H1 (cell line): ENCODE results near the gene BBS9. TPM values are rescaled to one million over a fixed set of nuclear protein-coding genes. Genes with fewer than 3 reads are reported as not detected.

Source experiments
- CTCF ChIA-PET: fragments of 300-600 bp; sonication (Branson Sonifier 250); formaldehyde crosslinking; loops from one replicate; lab custom pipeline; 2021; ENCODE audit not compliant: partially characterized antibody; lab: Charles Lee
- POLR2A ChIA-PET: fragments of 300-600 bp; sonication (Branson Sonifier 250); formaldehyde crosslinking; loops from one replicate; lab custom pipeline; 2021; ENCODE audit warnings: inconsistent platforms; ENCODE audit not compliant: partially characterized antibody; lab: Charles Lee
- DNase-seq, 2 experiments: peaks; one replicate each; pipeline versions ENCODE4 v3.0.0 to v3.0.0-alpha.2; 2010 to 2022; ENCODE audit warnings: low spot score in 2 of 2, low read depth in 1 of 2, mixed read lengths in 1 of 2
- FAIRE-seq: peaks from 2 replicates; lab custom pipeline; 2011; peaks lifted over from hg19 to GRCh38; lab: Jason Lieb, UNC
- H2AFZ ChIP-seq: 2 replicates; pipeline ENCODE4 v1.8.1; 2012; ENCODE audit warnings: low read length, inconsistent platforms
- H2AK5ac ChIP-seq: 2 replicates; pipeline ENCODE4 v1.6.1; 2013; ENCODE audit warnings: low read depth, low read length
- H2BK120ac ChIP-seq: replicated peaks from 2 replicates; pipeline ENCODE3; 2013; ENCODE audit warnings: low read depth, low read length, inconsistent platforms
- H2BK12ac ChIP-seq: 2 replicates; pipeline ENCODE4 v1.6.1; 2013; ENCODE audit warnings: low read depth, low read length
- H2BK15ac ChIP-seq: 2 replicates; pipeline ENCODE4 v1.6.1; 2013; ENCODE audit warnings: low read length
- H2BK20ac ChIP-seq: 2 replicates; pipeline ENCODE4 v1.6.1; 2013; ENCODE audit warnings: low read length
- H2BK5ac ChIP-seq: 2 replicates; pipeline ENCODE4 v1.6.1; 2013; ENCODE audit warnings: low read depth, low read length
- H3K14ac ChIP-seq: 2 replicates; pipeline ENCODE4 v1.6.1; 2013; ENCODE audit warnings: inconsistent platforms; ENCODE audit not compliant: insufficient read length
- H3K18ac ChIP-seq: 2 replicates; pipeline ENCODE4 v1.6.1; 2013; ENCODE audit warnings: low read length; ENCODE audit errors: extremely low read depth
- H3K23ac ChIP-seq: 2 replicates; pipeline ENCODE4 v1.6.1; 2013; ENCODE audit warnings: inconsistent platforms; ENCODE audit not compliant: insufficient read length
- H3K23me2 ChIP-seq: 2 replicates; pipeline ENCODE4 v1.6.1; 2013; ENCODE audit warnings: low read depth, low read length
- H3K27ac ChIP-seq: 2 replicates; pipeline ENCODE4 v1.6.1; 2011; ENCODE audit warnings: low read depth, low read length, inconsistent platforms
- H3K27me3 ChIP-seq, 4 experiments: replicated peaks in 1 of 4; 1 replicate in 1 of 4; 2 replicates in 3 of 4; pipeline versions ENCODE4 v1.6.1 to v1.8.1; 2011 to 2013; ENCODE audit warnings: low read length in 3 of 4, mild to moderate bottlenecking in 3 of 4, inconsistent platforms in 2 of 4, mixed read lengths in 2 of 4, moderate library complexity in 1 of 4; ENCODE audit not compliant: control insufficient read depth in 3 of 4, insufficient read depth in 3 of 4; ENCODE audit errors: extremely low read depth in 1 of 4
- H3K36me3 ChIP-seq, 4 experiments: 2 replicates each; pipeline versions ENCODE4 v1.6.1 to v1.8.1; 2011 to 2013; ENCODE audit warnings: mild to moderate bottlenecking in 4 of 4, low read length in 3 of 4, moderate library complexity in 2 of 4, control low read depth in 1 of 4, inconsistent platforms in 1 of 4; ENCODE audit not compliant: insufficient read depth in 4 of 4, control insufficient read depth in 2 of 4
- H3K4ac ChIP-seq: replicated peaks from 2 replicates; pipeline ENCODE3; 2013; ENCODE audit warnings: low read length, low read depth, mixed read lengths, inconsistent platforms; ENCODE audit not compliant: insufficient read length
- H3K4me1 ChIP-seq, 4 experiments: replicated peaks in 1 of 4; 1 replicate in 1 of 4; 2 replicates in 3 of 4; pipeline versions ENCODE4 v1.6.1 to v1.8.1; 2011 to 2013; ENCODE audit warnings: low read length in 3 of 4, inconsistent platforms in 2 of 4, mixed read lengths in 1 of 4; ENCODE audit not compliant: insufficient read depth in 4 of 4, control insufficient read depth in 3 of 4
- H3K4me2 ChIP-seq, 2 experiments: 2 replicates each; pipeline versions ENCODE4 v1.6.1 to v1.8.1; 2011 to 2013; ENCODE audit warnings: low read depth in 2 of 2, low read length in 2 of 2, control low read depth in 1 of 2, inconsistent platforms in 1 of 2, mild to moderate bottlenecking in 1 of 2; ENCODE audit not compliant: insufficient read depth in 1 of 2
- H3K4me3 ChIP-seq, 4 experiments: fragments of 200-600, 300-600 bp in 1 of 4; sonication (generic), shearing (Covaris generic), sonication (Bioruptor Twin) in 1 of 4; 2 replicates each; pipeline versions ENCODE4 v1.5.1 to v1.8.1; 2011 to 2016; ENCODE audit warnings: low read length in 4 of 4, low read depth in 3 of 4, control low read depth in 2 of 4, inconsistent platforms in 2 of 4, mild to moderate bottlenecking in 2 of 4, mixed read lengths in 1 of 4, moderate library complexity in 1 of 4; ENCODE audit not compliant: insufficient read depth in 2 of 4; ENCODE audit errors: extremely low read depth in 1 of 4
- H3K56ac ChIP-seq: replicated peaks from 2 replicates; pipeline ENCODE3; 2013; ENCODE audit warnings: low read depth, mild to moderate bottlenecking, mixed read lengths, low read length, inconsistent platforms; ENCODE audit not compliant: insufficient read length
- H3K79me1 ChIP-seq: 2 replicates; pipeline ENCODE4 v1.6.1; 2013; ENCODE audit warnings: low read depth, low read length, control low read depth
- H3K79me2 ChIP-seq, 2 experiments: 2 replicates each; pipeline versions ENCODE4 v1.6.1 to v1.8.1; 2012 to 2013; ENCODE audit warnings: low read length in 2 of 2, mild to moderate bottlenecking in 2 of 2, inconsistent platforms in 1 of 2; ENCODE audit not compliant: insufficient read depth in 2 of 2, control insufficient read depth in 1 of 2
- H3K9ac ChIP-seq, 4 experiments: replicated peaks in 1 of 4; 1 replicate in 1 of 4; 2 replicates in 3 of 4; pipeline versions ENCODE4 v1.6.1 to v1.8.1; 2011 to 2013; ENCODE audit warnings: low read depth in 3 of 4, low read length in 3 of 4, control low read depth in 2 of 4, mild to moderate bottlenecking in 2 of 4, moderate library complexity in 2 of 4, inconsistent platforms in 1 of 4; ENCODE audit errors: extremely low read depth in 1 of 4
- H3K9me3 ChIP-seq, 2 experiments: 2 replicates each; pipeline versions ENCODE4 v1.6.1 to v1.8.1; 2012 to 2013; ENCODE audit warnings: mild to moderate bottlenecking in 2 of 2, moderate library complexity in 2 of 2, control low read depth in 1 of 2, inconsistent platforms in 1 of 2, low read depth in 1 of 2, low read length in 1 of 2, mixed read lengths in 1 of 2; ENCODE audit not compliant: insufficient read depth in 2 of 2
- H4K20me1 ChIP-seq, 2 experiments: replicated peaks in 1 of 2; 2 replicates each; pipeline versions ENCODE3 to v1.8.1; 2011 to 2013; ENCODE audit warnings: inconsistent platforms in 2 of 2, low read length in 2 of 2, mild to moderate bottlenecking in 1 of 2; ENCODE audit not compliant: insufficient read depth in 2 of 2, control insufficient read depth in 1 of 2
- H4K5ac ChIP-seq: 2 replicates; pipeline ENCODE4 v1.6.1; 2013; ENCODE audit warnings: low read length, low read depth, mixed read lengths, inconsistent platforms; ENCODE audit not compliant: insufficient read length
- H4K8ac ChIP-seq: 2 replicates; pipeline ENCODE4 v1.8.0; 2013; ENCODE audit warnings: mild to moderate bottlenecking, moderate library complexity, low read length, inconsistent platforms; ENCODE audit not compliant: insufficient read depth; ENCODE audit errors: extremely low read depth
- H4K91ac ChIP-seq: replicated peaks from 2 replicates; pipeline ENCODE3; 2013; ENCODE audit warnings: low read length, mixed read lengths, inconsistent platforms; ENCODE audit not compliant: insufficient read length
- ASH2L ChIP-seq: fragments of 200-600, 300-600 bp; sonication (generic); IDR thresholded peaks from one replicate; pipeline ENCODE4 v1.7.1; 2017; ENCODE audit warnings: low read length
- CTBP2 ChIP-seq: IDR thresholded peaks from 2 replicates; pipeline ENCODE4 v1.7.0; 2011; ENCODE audit warnings: borderline replicate concordance, mild to moderate bottlenecking, moderate library complexity, mixed read lengths, low read length; ENCODE audit not compliant: insufficient read depth, insufficient read length
- CTCF ChIP-seq, 3 experiments: IDR thresholded peaks; 1 replicate in 2 of 3; 2 replicates in 1 of 3; pipeline versions ENCODE4 v1.5.1 to v1.6.1; 2011; ENCODE audit warnings: low read length in 3 of 3, mild to moderate bottlenecking in 3 of 3, inconsistent platforms in 2 of 3, low read depth in 1 of 3, moderate library complexity in 1 of 3; ENCODE audit not compliant: insufficient read depth in 1 of 3; ENCODE audit errors: control extremely low read depth in 1 of 3
- GTF2F1 ChIP-seq: IDR thresholded peaks from 2 replicates; pipeline ENCODE4 v1.6.1; 2012; ENCODE audit warnings: low read depth, low read length, improper control_type of control experiment, borderline replicate concordance
- JUN ChIP-seq: IDR thresholded peaks from 2 replicates; pipeline ENCODE4 v1.6.1; 2011; ENCODE audit warnings: low read depth, mild to moderate bottlenecking, improper control_type of control experiment, low read length
- NRF1 ChIP-seq: IDR thresholded peaks from 2 replicates; pipeline ENCODE4 v1.6.1; 2011; ENCODE audit warnings: mild to moderate bottlenecking, low read depth, low read length, improper control_type of control experiment
- YY1 ChIP-seq: IDR thresholded peaks from 2 replicates; pipeline ENCODE4 v1.6.1; 2011; ENCODE audit warnings: low read depth, mild to moderate bottlenecking, low read length
- WGBS, 2 experiments: shearing (Covaris generic) in 1 of 2; methylation state at CpG; one replicate each; pipeline versions ENCODE4 v1.1.6 to v1.1.7; 2013 to 2015; ENCODE audit warnings: low lambda C conversion rate in 2 of 2, mixed read lengths in 2 of 2, inconsistent platforms in 1 of 2, low coverage in 1 of 2, missing lambda C conversion rate in 1 of 2; ENCODE audit not compliant: insufficient replicate concordance in 2 of 2, insufficient coverage in 1 of 2, insufficient read length in 1 of 2; ENCODE audit errors: extremely low coverage in 1 of 2, missing lambda C conversion rate in 1 of 2; 5-methylcytosine and 5-hydroxymethylcytosine counted together
- polyA plus RNA-seq, 7 experiments: library from polyadenylated mRNA; depleted of rRNA in 3 of 7; stranded (reverse) in 5 of 7; unstranded in 2 of 7; fragments of >200 nt in 5 of 7; fragments of 200-250 nt in 2 of 7; gene quantifications; 1 replicate in 5 of 7; 2 replicates in 1 of 7; 4 replicates in 1 of 7; pipeline versions ENCODE4 v1.2.1 to v1.2.3, GENCODE V29; 2011 to 2013; ENCODE audit warnings: missing spikeins in 2 of 7, mixed read lengths in 2 of 7
- total RNA-seq: library from RNA; stranded (reverse); fragmentation: NEBNext Ultra II Directional; extraction: Animal tissue kit (Norgen Biotek cat#: 25700); gene quantifications from 2 replicates; pipeline ENCODE4 v1.2.1, GENCODE V29; 2021

The BBS9 gene
- total and polyA plus RNA-seq, 2 of the 8 experiments (the other 6 are each of a cell fraction or from before 2014, with no cell fraction given), result 22.3 to 37.0 TPM

DNA sequence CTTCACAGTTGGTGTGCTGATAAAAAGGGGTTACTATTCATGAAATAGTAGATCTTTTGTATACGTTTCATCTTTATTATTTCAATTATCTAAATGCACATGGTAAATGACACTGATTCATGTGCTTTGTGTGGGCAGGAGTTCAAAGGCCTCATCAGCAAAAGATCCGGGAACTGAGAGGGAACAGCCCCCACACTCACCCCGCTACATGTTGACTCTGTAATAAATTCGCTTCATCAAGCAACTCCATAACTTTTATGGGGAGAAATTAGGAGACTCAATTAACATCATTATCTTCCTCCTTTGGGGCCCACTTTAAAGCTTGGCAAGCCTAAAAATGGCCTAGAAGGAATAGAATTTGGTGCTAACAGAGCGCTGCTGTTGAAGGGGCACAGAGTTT lies 525.3 kb downstream of the BBS9 start:
- Histone ChIP-seq H3K27ac (no peak overlapping the region), H3K27me3 (no peaks in the 10 kb centered on the region), H3K9ac (no peak overlapping the region), H3K79me2 (no peaks in the 10 kb centered on the region), H3K4me3 (no peak overlapping the region), H3K18ac (no peak overlapping the region), H2AFZ (no peak overlapping the region), H3K56ac (no peak overlapping the region), H2BK12ac (no peak overlapping the region), H4K5ac (no peak overlapping the region), H3K14ac (no peak overlapping the region), H4K91ac (no peak overlapping the region), H3K79me1 (no peaks in the 10 kb centered on the region), H3K9me3 (no peaks in the 10 kb centered on the region), H3K36me3 (no peaks in the 10 kb centered on the region), H3K4me2 (no peak overlapping the region), H2BK20ac (no peak overlapping the region), H4K20me1 (no peaks in the 10 kb centered on the region), H3K23ac (no peak overlapping the region), H3K4me1 (no peaks in the 10 kb centered on the region), H2BK15ac (no peak overlapping the region), H2BK5ac (no peak overlapping the region), H2AK5ac (no peak overlapping the region), H2BK120ac (no peak overlapping the region), H3K23me2 (no peaks in the 10 kb centered on the region), H3K4ac (no peak overlapping the region), H4K8ac (no peak overlapping the region)
- POLR2A ChIA-PET, result no interaction called here
- 88% methylated on average over 5 of the region's 5 CpGs; no CpG with 5 or more reads in 1 of the 2 experiments for WGBS, 2 experiments
- DNase-seq (no peak), FAIRE-seq (no peak)
- CTCF ChIA-PET, result interaction anchor here (0.9 to 1.7 kb wide), 2 partner anchors 17 to 103 kb away, joined by 3 to 4 read pairs; no protein-coding TSS in a partner anchor
- TF ChIP-seq ASH2L (no peak), YY1 (no peak), NRF1 (no peak), CTCF (IDR thresholded peaks at IDR 0.05; ENCODE audit: control extremely low read depth in 1 of 3, insufficient read depth in 1 of 3, low read depth in 1 of 3, low read length in 3 of 3) (no peak), CTBP2 (no peak), JUN (no peak), GTF2F1 (no peak)
